OCI-LY7 (cell line): Measurements from ENCODE around the gene SNRPD1. TPM values are rescaled to one million over a fixed set of nuclear protein-coding genes. Genes with fewer than 3 reads are reported as not detected.

Experiments
- BruUV-seq: library from RNA; stranded (reverse); fragments of 400-500 nt; replicated peaks from 2 replicates; lab custom pipeline; 2021; lab: Mats Ljungman, UMichigan
- CTCF ChIA-PET: fragments of 300-600 bp; sonication (Branson Sonifier 250); formaldehyde crosslinking; loops from one replicate; lab custom pipeline; 2022; ENCODE audit warnings: antibody characterized with exemption; ENCODE audit not compliant: unreplicated experiment; lab: Charles Lee
- POLR2A ChIA-PET: fragments of 300-600 bp; sonication (Branson Sonifier 250); formaldehyde crosslinking; loops from one replicate; lab custom pipeline; 2022; ENCODE audit warnings: antibody characterized with exemption; lab: Charles Lee
- DNase-seq: peaks from one replicate; pipeline ENCODE4 v3.0.0-alpha.2; 2015; ENCODE audit warnings: low spot score
- H2AFZ ChIP-seq: fragments of 200-600 bp; sonication (generic), shearing (Covaris generic); 2 replicates; pipeline ENCODE4 v1.6.1; 2014; ENCODE audit warnings: mild to moderate bottlenecking, antibody characterized with exemption, low read length, moderate library complexity
- H3K27ac ChIP-seq: fragments of 200-600 bp; sonication (generic); 2 replicates; pipeline ENCODE4 v1.5.1; 2014; ENCODE audit warnings: mixed run types, low read depth, mild to moderate bottlenecking, moderate library complexity, low read length, inconsistent platforms; ENCODE audit not compliant: poor library complexity, severe bottlenecking
- H3K36me3 ChIP-seq: fragments of 200-600 bp; sonication (generic); 2 replicates; pipeline ENCODE4 v1.6.1; 2014; ENCODE audit warnings: mild to moderate bottlenecking, antibody characterized with exemption, low read length, moderate library complexity, mixed read lengths; ENCODE audit not compliant: insufficient read depth
- H3K4me1 ChIP-seq: fragments of 200-600 bp; sonication (generic); 2 replicates; pipeline ENCODE4 v1.5.1; 2014; ENCODE audit warnings: mild to moderate bottlenecking, low read length; ENCODE audit not compliant: insufficient read depth, poor library complexity, severe bottlenecking
- H3K4me2 ChIP-seq: fragments of 200-600 bp; sonication (generic); 2 replicates; pipeline ENCODE4 v1.6.1; 2014; ENCODE audit warnings: mild to moderate bottlenecking, low read length
- H3K4me3 ChIP-seq: fragments of 200-600 bp; sonication (generic); 2 replicates; pipeline ENCODE4 v1.5.1; 2014; ENCODE audit warnings: mild to moderate bottlenecking, low read depth, low read length; ENCODE audit not compliant: poor library complexity, severe bottlenecking
- H3K79me2 ChIP-seq: fragments of 200-600 bp; sonication (generic); 2 replicates; pipeline ENCODE4 v1.6.1; 2016; ENCODE audit warnings: low read depth, mild to moderate bottlenecking, low read length, moderate library complexity, mixed read lengths; ENCODE audit not compliant: insufficient read depth
- H3K9me2 ChIP-seq: fragments of 200-600 bp; sonication (generic); 2 replicates; pipeline ENCODE4 v1.6.1; 2016; ENCODE audit warnings: mild to moderate bottlenecking, low read length, mixed read lengths; ENCODE audit not compliant: insufficient read depth
- H3K9me3 ChIP-seq: fragments of 200-600 bp; sonication (generic); 2 replicates; pipeline ENCODE4 v1.6.1; 2014; ENCODE audit warnings: mild to moderate bottlenecking, mixed run types, low read length, mixed read lengths
- H4K20me1 ChIP-seq: fragments of 200-600 bp; sonication (generic); 2 replicates; pipeline ENCODE4 v1.6.1; 2014; ENCODE audit warnings: mild to moderate bottlenecking, antibody characterized with exemption, low read length, moderate library complexity, mixed read lengths; ENCODE audit not compliant: insufficient read depth
- EZH2phosphoT487 ChIP-seq: fragments of 200-600 bp; sonication (generic); IDR thresholded peaks from 2 replicates; pipeline ENCODE4 v1.6.1; 2018; ENCODE audit warnings: low read depth, borderline replicate concordance, mild to moderate bottlenecking, mixed run types, antibody characterized with exemption, low read length, moderate library complexity, mixed read lengths
- intact Hi-C: fragments of 100-400 bp; cut with micrococcal nuclease; formaldehyde crosslinking; loops from one replicate; pipeline ENCODE4 v1.10.0; 2022; ENCODE audit not compliant: unreplicated experiment
- total RNA-seq, 2 experiments: library from RNA; depleted of rRNA in 1 of 2; stranded (reverse); fragments of >200 nt in 1 of 2; shearing (Covaris generic) in 1 of 2; gene quantifications; 2 replicates each; pipeline ENCODE4 v1.2.3, GENCODE V29; 2014 to 2022
- TF ChIP-seq, protein P1 (sequence below): fragments of 200-600 bp; sonication (generic); conservative IDR thresholded peaks from 2 replicates; pipeline ENCODE4 v1.5.1; 2014; ENCODE audit warnings: mild to moderate bottlenecking, antibody characterized with exemption, low read length, moderate library complexity, mixed read lengths

The SNRPD1 gene
- total RNA-seq, 2 experiments from 2014 or later, result 133 to 181 TPM

DNA sequence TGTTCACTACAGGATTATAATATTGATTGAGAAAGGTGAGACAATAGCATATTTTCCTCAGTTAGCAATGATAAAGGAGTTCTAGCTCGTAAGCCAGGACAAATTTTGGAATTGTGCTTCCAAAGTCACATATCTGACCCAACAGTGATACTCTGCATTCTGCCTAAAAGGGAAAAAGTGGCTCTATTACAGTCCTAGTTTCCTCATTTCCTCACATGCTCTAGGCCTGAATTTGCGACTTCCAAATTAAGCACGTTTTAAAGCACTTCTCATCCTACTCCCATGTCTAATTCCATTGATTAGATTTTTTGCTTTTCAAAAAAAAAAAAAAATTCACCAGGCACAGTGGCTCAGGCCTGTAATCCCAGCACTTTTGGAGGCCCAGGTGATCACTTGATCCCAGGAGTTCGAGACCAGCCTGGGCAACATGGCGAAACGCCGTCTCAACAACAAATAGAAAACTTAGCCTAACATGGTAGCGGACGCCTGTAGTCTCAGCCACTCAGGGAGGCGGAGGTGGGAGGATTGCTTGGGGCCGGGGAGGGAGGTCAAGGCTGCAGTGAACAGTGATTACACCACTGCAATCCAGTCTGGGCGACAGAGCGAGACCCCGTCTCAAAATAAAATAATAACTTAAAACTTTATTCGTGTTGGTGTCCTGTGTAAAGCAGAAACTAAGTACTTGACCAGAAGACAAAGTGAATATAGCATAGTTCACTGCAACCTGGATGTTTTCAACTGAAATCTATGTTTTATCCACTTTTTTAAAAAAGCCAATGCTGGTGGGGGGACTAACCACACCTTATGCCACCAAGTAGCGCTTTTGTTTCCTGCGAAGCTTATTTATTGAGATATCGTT is 13.2 kb upstream of the SNRPD1 start:
- Histone ChIP-seq H3K9me2 (no peaks in the 10 kb centered on the region), H3K4me2 (peak overlapping the region; percentile 81), H3K4me1 (peaks cover 28% of the 10 kb centered on the region), H3K36me3 (peaks cover 28% of the 10 kb centered on the region), H3K4me3 (peak overlapping the region; percentile 87), H3K79me2 (peaks cover 59% of the 10 kb centered on the region), H3K9me3 (peaks cover 5% of the 10 kb centered on the region; the same call in 1 of the 2 replicates), H3K27ac (peak overlapping the region; percentile 92), H4K20me1 (peaks cover 10% of the 10 kb centered on the region; the same call in 1 of the 2 replicates), H2AFZ (peak overlapping the region; percentile 45; the same call in 1 of the 2 replicates)
- POLR2A ChIA-PET, result interaction anchor here (0.5 to 3.1 kb wide), 7 partner anchors 13 to 231 kb away, joined by 3 to 49 read pairs (median 3); partner anchors contain the start of genes MIB1 and SNRPD1
- DNase-seq, result peak; percentile 67
- intact Hi-C loops, result no loop called here
- TF ChIP-seq EZH2phosphoT487, result no peak
- TF ChIP-seq, protein P1, sequence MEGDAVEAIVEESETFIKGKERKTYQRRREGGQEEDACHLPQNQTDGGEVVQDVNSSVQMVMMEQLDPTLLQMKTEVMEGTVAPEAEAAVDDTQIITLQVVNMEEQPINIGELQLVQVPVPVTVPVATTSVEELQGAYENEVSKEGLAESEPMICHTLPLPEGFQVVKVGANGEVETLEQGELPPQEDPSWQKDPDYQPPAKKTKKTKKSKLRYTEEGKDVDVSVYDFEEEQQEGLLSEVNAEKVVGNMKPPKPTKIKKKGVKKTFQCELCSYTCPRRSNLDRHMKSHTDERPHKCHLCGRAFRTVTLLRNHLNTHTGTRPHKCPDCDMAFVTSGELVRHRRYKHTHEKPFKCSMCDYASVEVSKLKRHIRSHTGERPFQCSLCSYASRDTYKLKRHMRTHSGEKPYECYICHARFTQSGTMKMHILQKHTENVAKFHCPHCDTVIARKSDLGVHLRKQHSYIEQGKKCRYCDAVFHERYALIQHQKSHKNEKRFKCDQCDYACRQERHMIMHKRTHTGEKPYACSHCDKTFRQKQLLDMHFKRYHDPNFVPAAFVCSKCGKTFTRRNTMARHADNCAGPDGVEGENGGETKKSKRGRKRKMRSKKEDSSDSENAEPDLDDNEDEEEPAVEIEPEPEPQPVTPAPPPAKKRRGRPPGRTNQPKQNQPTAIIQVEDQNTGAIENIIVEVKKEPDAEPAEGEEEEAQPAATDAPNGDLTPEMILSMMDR, result no peak
- CTCF ChIA-PET, result no interaction called here
- BruUV-seq, result no TSS peak

- H3K4me3 ChIP-seq, result peak overlapping the region; percentile 87
- TF ChIP-seq, protein P1, result no peak
- TF ChIP-seq EZH2phosphoT487, result no peak
- peak overlapping the region; percentile 92 for H3K27ac ChIP-seq
- H3K4me1 ChIP-seq, result peaks cover 28% of the 10 kb centered on the region
- POLR2A ChIA-PET, result interaction anchor here (0.6 to 3.1 kb wide), 14 partner anchors 9 to 230 kb away, joined by 3 to 49 read pairs (median 3); partner anchors contain the start of genes ABHD3, MIB1 and SNRPD1
- H3K9me2 ChIP-seq, result no peaks in the 10 kb centered on the region
- peak; percentile 75 for DNase-seq
- intact Hi-C loops, result loop anchor here (1.0 to 10.0 kb wide), 4 partner anchors 12 to 485 kb away; partner anchors contain the start of genes ABHD3, MIB1, ROCK1 and SNRPD1
- peak overlapping the region; percentile 81 for H3K4me2 ChIP-seq
- CTCF ChIA-PET, result interaction anchor here (0.5 to 2.2 kb wide), 4 partner anchors 10 to 18 kb away, joined by 3 to 17 read pairs (median 8); partner anchors contain the start of gene SNRPD1
- no peaks in the 10 kb centered on the region for H3K9me3 ChIP-seq
- peaks cover 50% of the 10 kb centered on the region for H3K79me2 ChIP-seq
- H4K20me1 ChIP-seq, result peaks cover 10% of the 10 kb centered on the region; the same call in 1 of the 2 replicates
- TSS peak; percentile 57 for BruUV-seq
- peaks cover 19% of the 10 kb centered on the region for H3K36me3 ChIP-seq
- peak overlapping the region; percentile 45; the same call in 1 of the 2 replicates for H2AFZ ChIP-seq
Measured at GRCh38 chr18:21599585-21600525, 12.3 kb upstream of the SNRPD1 start.
